GM15510 (cell line): ENCODE data around the gene TK2.

Source experiments
- POLR2A ChIP-seq: IDR thresholded peaks from 3 replicates; pipeline ENCODE4 v1.6.1; 2011; ENCODE audit warnings: borderline replicate concordance; ENCODE audit not compliant: insufficient read length; ENCODE audit errors: extremely low read depth

TK2 gene

DNA sequence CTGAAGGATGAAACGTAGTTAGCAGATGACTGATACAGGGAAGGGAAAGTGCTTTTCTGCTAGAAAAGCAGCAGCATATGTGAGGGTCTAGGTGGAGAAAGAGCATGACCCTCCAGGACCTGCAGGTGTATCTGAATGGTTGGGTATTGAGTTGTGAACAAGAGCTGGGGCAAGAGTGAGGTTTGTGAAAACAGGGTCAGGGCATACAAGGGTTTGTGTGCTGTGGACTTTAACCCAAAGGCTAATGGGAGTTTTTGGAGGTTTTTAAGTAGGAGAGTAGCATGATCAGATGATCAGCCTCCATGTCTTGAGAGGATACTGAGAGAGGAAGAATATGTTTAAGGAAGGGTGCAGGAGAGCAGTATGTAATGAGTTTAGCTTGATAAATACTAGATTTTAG lies 10.2 kb upstream of the TK2 start:
- TF ChIP-seq POLR2A: no peak

DNA sequence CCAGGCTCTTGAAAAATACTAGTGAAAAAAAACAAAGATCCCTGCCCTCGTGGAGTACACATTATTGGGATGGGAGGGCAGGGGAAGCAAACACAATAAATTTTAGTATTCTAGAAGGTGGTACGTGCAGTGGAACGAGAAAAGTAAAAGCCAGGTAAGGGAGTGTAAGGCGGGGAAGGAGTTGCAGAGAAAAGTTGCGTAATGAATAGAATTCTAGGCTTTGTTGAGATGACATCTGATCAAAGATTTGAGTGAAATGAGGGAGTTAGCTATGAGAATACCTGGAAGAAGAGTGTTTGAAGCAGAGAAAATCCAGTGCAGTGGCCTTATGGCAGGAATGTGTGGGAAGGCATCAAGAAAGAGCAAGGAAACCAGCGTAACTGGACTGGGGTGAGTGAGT lies 4.6 kb upstream of the TK2 start:
- TF ChIP-seq POLR2A: no peak

DNA sequence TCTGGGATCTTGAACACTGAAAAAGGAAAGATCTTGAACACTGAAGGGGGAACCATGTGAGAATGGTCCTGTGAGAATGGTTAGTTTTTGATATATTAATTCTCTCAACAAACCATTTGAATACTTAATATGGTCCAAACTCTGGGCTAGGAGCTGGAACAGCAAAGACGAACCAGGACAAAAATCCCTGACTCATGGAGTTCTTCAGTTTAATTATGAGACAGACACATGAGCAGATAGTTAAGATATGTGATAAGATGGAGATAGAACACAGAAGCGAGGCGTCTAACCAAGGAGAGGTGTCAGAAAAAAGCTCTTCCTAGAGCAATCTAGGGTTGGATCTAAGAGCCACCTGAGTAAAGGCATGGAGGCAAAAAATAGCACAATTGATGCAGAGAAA lies 4.1 kb upstream of the TK2 start:
- TF ChIP-seq POLR2A: no peak

DNA sequence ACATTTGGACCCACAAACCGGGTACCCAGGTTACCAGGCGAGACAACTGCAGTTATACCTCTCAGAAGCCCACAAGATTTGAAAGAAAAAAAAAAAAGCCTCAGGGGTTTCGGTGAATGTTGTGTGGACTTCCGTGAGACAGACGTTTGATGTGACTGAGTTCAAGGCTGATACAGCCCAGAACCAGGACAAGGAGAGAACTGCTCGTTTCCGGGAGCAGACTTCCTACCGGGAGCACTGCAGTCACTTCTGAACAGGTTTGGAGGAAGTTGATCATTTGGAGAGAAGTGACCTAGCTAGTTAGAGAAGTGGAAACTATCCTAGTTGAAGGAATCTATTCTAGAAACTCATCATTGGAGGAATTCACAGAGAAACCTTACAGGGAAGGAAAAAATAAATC lies 3.3 kb upstream of the TK2 start:
- no peak for TF ChIP-seq POLR2A

DNA sequence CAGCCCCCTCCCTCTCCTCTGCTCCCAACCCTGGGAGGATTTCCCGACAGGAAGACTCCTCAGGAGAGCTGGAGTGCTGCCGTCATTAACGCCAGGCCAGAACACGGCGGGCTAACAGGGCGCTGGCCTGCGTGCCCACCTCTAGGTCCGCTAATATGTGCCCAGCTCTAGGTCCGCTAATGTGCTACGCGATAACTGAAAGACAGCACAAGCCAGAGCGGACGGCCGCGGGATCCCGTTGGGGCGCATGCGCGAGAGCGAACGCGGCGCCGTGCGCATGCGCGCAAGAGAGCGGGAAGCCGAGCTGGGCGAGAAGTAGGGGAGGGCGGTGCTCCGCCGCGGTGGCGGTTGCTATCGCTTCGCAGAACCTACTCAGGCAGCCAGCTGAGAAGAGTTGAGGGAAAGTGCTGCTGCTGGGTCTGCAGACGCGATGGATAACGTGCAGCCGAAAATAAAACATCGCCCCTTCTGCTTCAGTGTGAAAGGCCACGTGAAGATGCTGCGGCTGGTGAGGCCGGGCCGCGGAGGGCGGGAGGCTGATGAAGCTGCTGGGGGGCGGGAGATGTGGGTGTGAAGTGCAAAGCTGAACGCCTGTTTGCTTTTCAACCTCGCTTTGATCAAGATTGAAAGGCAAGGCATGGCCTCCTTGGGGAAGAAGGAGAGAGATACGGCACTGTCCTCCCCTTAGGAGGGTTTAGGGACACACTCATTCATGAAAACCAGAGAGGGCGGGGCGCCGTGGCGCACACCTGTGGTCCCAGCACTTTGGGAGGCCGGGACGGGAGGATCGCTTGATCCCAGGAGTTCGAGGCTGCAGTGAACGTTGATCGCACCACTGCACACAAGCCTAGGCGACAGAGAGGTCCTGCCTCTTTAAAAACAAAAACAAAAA lies 2.6 kb upstream of the TK2 start, which contains the start of gene CKLF:
Gene CKLF (plus strand): TSS at position 291 of the 892 bp plus-strand sequence. CDS start 140 bp downstream, at position 431.
- TF ChIP-seq POLR2A: peak; percentile 85

DNA sequence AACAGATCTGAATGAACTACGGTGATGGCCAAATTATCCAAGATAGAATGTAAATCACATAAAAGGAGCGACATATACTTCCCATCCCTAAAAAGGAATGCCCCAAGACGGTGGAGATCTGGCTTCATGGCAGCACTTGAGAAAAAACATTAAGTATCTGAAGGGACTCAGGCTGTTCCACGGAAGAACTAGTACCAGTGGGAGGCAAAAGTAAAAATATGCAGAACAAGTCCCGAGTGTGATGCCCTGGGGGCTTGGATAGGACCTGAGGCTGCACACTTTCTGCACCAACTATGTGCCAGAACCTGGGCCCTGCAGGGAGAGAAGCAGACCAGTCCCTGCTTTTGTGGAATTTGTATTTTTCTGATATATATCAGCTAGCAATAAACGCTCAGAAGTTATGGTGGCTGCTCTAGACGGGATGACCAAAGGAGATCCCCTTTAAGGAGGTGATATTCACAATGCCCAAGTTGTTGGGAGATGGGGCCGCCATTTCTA lies 1.9 kb upstream of the TK2 start:
- no peak for TF ChIP-seq POLR2A

DNA sequence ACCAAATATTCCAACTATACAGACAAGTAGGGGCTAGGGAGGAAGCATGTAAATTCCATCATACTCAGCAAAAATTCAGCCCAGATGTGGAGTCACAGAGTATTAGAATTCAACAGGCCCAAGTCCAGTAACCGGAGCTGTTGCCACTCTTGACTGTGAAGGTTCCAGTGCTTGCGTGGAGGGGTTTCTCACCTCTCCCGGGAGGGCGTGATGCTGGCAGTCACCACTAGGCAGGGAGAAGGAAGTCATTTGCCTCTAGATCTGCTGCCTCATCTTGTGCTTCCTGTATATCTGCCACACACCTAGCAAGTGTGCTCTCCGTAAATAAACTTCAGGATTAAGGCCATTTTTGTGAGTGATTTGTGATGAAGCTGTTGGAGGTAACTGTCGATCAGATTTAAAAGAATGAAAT lies 1.4 kb upstream of the TK2 start:
- TF ChIP-seq POLR2A: no peak

DNA sequence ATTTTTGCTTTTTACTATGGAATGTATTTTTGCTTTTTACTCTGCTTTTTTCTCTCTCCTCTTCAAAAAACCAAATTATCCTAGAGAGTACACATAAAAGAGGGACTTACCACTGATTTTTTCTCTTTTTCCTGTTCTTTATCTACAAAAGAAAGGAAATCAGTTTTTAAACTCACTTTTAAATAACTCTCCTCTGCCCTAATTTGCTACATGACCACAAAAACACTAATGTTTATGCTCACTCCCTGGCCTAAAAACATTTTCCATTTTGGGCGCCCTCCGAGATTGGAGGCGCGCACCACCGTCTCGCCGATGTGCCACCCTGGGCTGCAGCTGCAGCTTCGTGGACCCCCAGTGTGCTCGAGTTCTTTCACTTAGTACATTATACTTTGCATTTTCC lies 1.1 kb downstream of the TK2 start:
- no peak for TF ChIP-seq POLR2A

DNA sequence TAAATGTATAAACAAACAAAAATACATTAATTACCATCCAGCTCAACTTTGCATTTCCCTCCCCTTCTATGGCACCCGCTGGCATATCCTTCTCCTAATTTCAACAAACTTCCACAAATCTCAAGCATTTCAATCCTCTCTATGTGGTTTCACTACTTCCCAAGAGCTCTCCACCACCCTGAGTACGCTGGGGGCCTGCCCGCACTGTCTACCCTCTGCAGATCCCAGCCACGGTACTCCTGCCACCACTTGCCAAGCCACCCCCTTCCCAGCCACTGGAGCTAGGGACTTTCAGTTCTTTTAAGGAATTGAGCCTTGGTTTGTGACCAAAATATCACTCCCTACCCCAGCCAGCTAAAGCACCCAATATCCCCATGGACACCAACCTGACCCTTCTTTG lies 1.9 kb downstream of the TK2 start:
- TF ChIP-seq POLR2A: no peak

DNA sequence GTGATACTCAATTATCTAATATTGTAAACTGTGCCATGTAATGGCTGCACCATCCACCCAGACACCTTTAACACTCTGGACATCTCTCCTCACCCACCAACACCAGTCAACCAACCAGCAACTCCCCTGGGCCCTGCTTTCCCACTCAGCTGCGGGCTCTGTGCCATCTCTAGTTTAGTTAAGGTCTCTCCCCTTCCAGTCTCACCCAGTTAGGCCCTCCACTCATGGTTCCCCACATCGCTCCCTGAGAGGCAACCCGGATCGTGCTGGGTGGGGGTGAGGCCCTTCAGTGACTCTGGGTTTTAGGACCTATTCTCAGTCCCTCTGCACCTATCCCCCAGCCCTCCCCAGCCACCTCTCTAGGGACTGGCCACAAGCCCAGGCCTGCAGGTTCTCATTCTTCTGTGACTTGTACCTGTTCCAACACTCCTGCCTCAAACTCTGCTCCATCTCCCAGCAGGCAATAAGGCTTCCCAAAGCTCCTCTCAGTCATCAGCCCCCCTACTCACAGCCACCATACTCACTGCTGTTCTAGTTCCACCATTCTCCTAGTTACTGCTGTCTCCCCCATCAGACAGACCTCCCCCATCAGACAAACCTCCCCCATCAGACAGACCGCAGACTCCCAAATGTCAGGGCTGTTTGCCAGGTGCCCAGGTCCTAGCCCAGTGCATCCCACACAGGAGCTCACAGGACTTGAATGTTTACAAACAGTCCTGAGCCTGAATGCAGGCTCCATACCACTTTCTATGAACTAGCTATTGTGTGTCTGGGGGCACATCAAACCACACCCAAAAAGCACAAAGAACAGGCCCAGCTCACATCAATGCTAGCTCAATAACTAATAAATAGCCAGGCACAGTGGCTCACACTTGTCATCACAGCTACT lies 2.6 kb downstream of the TK2 start:
- TF ChIP-seq POLR2A: no peak

DNA sequence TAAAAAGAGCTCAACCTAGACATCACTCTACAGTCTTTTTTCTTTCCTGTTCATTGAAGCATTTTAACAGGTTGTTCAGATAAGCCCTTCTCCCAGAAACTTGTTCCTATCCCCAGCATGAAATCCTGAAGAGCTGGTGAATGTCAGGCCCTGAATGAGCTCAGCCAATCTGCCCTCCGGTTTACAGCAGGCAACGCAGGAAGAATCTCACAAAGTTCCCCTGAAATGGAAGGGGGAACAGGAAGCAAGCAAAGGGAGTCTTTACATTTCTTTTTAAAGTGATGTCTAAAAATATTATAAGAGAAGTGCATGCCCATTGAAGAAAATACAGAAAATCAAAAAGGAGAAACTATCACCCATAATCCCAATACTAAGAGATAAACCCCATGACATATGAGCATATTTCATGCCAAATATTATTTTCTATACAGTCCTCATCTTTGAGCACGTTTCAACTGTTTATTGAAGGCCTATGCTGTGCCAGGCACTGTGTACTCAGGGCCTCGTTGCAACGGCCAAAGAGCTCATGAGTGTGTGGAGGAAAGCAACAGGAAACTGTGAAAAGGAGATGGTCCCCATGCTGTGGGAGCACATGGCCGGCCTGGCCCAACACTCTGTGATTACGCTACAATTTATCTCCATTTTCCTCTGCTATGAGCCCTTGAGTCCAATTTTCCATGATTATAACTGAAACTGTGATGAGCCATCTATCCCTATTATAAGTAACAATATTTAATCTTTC lies 5.7 kb downstream of the TK2 start:
- no peak for TF ChIP-seq POLR2A

DNA sequence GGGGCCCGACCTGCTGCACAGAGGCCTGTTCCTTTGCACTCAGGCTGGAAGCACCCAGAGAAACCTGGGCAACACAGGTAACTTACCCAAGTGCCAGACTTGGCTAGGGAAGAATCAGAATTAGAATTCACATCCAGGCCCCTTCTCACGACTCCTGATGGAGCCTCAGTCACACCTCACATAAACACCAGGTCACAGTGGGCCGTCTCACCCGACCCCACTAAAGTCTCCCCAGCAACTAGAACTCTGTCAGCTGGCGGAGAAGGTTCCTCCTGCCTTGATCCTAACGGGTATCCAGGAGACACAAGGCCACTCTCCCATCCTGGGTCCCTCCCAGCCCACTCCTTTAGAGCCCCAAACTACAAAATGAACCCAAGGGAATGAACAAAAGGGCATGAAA lies 6.4 kb downstream of the TK2 start:
- TF ChIP-seq POLR2A: no peak

DNA sequence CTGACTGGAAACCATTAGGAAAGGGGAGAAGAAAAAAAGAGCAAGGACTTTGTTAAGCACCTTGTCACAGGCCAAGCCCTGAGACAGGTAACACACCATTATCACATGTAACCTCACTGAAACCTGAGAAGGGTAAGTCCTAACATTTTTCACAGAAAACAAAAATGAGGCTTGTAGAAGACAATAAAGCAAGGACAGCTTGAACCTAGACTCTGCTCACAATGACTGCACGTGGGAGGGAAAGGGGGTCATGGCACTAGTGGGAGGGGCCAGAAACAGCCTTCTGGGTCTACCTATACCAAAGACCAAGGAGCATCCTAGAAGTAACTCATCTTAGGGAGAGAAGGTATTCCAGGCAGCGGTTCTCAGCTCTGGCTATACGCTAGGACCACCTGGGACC lies 7.5 kb downstream of the TK2 start:
- TF ChIP-seq POLR2A: no peak
